ENCODE results near the gene SNAI1.

DNA sequence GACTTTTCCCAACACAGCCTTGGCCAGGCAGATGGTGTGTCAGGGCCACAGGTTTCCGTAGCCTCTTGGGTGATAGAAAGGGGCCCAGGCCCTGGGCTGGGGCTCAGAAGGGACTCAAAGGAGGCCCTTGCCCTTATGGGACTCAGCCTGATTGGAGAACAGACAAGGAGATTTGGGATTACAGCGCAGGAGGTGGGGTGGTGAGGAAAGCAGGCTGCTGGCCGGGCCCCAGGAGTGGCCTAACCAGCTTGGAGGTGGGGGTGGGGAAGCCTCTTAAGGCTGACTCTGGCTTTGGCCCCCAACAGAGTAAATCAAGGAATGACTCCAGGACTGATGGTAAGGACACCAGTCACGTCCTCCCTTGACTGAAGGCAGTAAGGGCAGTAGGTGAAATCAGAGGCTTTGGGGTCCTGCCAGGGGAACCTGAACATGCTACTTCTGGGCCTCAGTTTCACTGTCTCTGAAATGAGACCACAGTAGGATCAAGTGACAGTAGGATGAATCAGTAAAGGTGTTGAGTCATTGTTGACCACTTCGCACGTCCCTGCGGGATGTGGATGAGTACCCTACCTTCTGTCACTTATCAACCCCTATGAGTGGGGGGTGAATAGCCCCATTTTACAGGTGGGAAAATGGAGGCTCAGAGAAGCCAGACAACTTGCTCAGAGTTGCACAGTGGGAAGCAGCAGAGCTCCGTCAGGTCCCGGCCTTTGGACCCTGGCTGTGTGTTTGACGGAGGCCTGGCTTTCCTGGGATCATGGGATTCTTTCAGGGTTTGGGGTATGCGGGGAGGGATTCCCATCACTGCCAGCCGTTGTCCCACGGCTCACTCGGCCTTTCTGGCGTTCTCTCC, 4.5 kb downstream of the SNAI1 start:
- no peak for TF ChIP-seq POLR2AphosphoS5 (IDR thresholded peaks at IDR 0.05)
- TF ChIP-seq, protein P1, sequence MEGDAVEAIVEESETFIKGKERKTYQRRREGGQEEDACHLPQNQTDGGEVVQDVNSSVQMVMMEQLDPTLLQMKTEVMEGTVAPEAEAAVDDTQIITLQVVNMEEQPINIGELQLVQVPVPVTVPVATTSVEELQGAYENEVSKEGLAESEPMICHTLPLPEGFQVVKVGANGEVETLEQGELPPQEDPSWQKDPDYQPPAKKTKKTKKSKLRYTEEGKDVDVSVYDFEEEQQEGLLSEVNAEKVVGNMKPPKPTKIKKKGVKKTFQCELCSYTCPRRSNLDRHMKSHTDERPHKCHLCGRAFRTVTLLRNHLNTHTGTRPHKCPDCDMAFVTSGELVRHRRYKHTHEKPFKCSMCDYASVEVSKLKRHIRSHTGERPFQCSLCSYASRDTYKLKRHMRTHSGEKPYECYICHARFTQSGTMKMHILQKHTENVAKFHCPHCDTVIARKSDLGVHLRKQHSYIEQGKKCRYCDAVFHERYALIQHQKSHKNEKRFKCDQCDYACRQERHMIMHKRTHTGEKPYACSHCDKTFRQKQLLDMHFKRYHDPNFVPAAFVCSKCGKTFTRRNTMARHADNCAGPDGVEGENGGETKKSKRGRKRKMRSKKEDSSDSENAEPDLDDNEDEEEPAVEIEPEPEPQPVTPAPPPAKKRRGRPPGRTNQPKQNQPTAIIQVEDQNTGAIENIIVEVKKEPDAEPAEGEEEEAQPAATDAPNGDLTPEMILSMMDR (IDR thresholded peaks at IDR 0.05): no peak
- no peak for TF ChIP-seq EP300 (IDR thresholded peaks at IDR 0.05)
